ENCODE data around the gene OGFOD3. TPM values are rescaled to one million over a fixed set of nuclear protein-coding genes. Genes with fewer than 3 reads are reported as not detected.

OGFOD3 gene
- total and polyA plus RNA-seq, 5 donors, result 27.9 to 34.0 (median 28.9) TPM

- Histone ChIP-seq H3K27me3 (ENCODE audit: control insufficient read depth, insufficient read depth) (no peaks in the 10 kb centered on the region), H3K27ac (ENCODE audit: low read length) (no peak overlapping the region), H3K9me3 (ENCODE audit: control insufficient read depth, low read length) (no peaks in the 10 kb centered on the region), H3K4me1 (ENCODE audit: control insufficient read depth, insufficient read depth, low read length) (no peaks in the 10 kb centered on the region), H3K4me3 (ENCODE audit: low read length) (no peak overlapping the region)
- ATAC-seq (peak in 1 of 2 donors; percentile 12), DNase-seq (peak in 1 of 3 donors; percentile 40)
- 95% methylated on average over 67 of the region's 67 CpGs for WGBS
- intact Hi-C loops (cut with DNase I), result no loop called here
Observed at GRCh38 chr17:82403662-82404660, 14.4 kb downstream of the OGFOD3 start.

- 89% methylated on average over 7 of the region's 7 CpGs for WGBS
- no peak for DNase-seq
- intact Hi-C loops (cut with DNase I), result no loop called here
- Histone ChIP-seq H3K27ac (ENCODE audit: low read length) (no peak overlapping the region), H3K9me3 (ENCODE audit: control insufficient read depth, low read length) (no peaks in the 10 kb centered on the region), H3K4me1 (ENCODE audit: control insufficient read depth, insufficient read depth, low read length) (no peaks in the 10 kb centered on the region), H3K27me3 (ENCODE audit: control insufficient read depth, insufficient read depth) (no peaks in the 10 kb centered on the region), H3K4me3 (ENCODE audit: low read length) (no peak overlapping the region)
- ATAC-seq, result no peak
Observed at GRCh38 chr17:82402865-82403264, 15.5 kb downstream of the OGFOD3 start.

GRCh38 chr17:82400830-82401229, 17.6 kb downstream of the OGFOD3 start:
- DNase-seq, result peak in 2 of 3 donors; percentile 74 to 80
- intact Hi-C loops (cut with DNase I), result no loop called here
- H3K9me3 ChIP-seq (ENCODE audit: control insufficient read depth, low read length), result no peaks in the 10 kb centered on the region
- H3K27ac ChIP-seq (ENCODE audit: low read length), result no peak overlapping the region
- WGBS, result 85% methylated on average over 19 of the region's 19 CpGs
- H3K4me3 ChIP-seq (ENCODE audit: low read length), result no peak overlapping the region
- ATAC-seq, result no peak
- no peaks in the 10 kb centered on the region for H3K4me1 ChIP-seq (ENCODE audit: control insufficient read depth, insufficient read depth, low read length)
- no peaks in the 10 kb centered on the region for H3K27me3 ChIP-seq (ENCODE audit: control insufficient read depth, insufficient read depth)

- no peak for ATAC-seq
- no peaks in the 10 kb centered on the region for H3K27me3 ChIP-seq (ENCODE audit: control insufficient read depth, insufficient read depth)
- peak in 1 of 3 donors; percentile 47 for DNase-seq
- H3K9me3 ChIP-seq (ENCODE audit: control insufficient read depth, low read length), result no peaks in the 10 kb centered on the region
- H3K4me1 ChIP-seq (ENCODE audit: control insufficient read depth, insufficient read depth, low read length), result no peaks in the 10 kb centered on the region
- intact Hi-C loops (cut with DNase I), result no loop called here
- 71% methylated on average over 7 of the region's 7 CpGs for WGBS
- H3K4me3 ChIP-seq (ENCODE audit: low read length), result no peak overlapping the region
- H3K27ac ChIP-seq (ENCODE audit: low read length), result no peak overlapping the region
Observed at GRCh38 chr17:82400206-82400605, 18.2 kb downstream of the OGFOD3 start.

GRCh38 chr17:82399601-82400101, 18.7 kb downstream of the OGFOD3 start:
- Histone ChIP-seq H3K9me3 (ENCODE audit: control insufficient read depth, low read length) (no peaks in the 10 kb centered on the region), H3K27me3 (ENCODE audit: control insufficient read depth, insufficient read depth) (no peaks in the 10 kb centered on the region), H3K27ac (ENCODE audit: low read length) (no peak overlapping the region), H3K4me1 (ENCODE audit: control insufficient read depth, insufficient read depth, low read length) (no peaks in the 10 kb centered on the region), H3K4me3 (ENCODE audit: low read length) (no peak overlapping the region)
- intact Hi-C loops (cut with DNase I), result no loop called here
- peak in 2 of 3 donors; percentile 22 to 42 for DNase-seq
- WGBS, result 87% methylated on average over 18 of the region's 18 CpGs
- no peak for ATAC-seq

- ATAC-seq (no peak), DNase-seq (peak in 2 of 3 donors; percentile 66 to 70)
- Histone ChIP-seq H3K27me3 (ENCODE audit: control insufficient read depth, insufficient read depth) (no peaks in the 10 kb centered on the region), H3K4me3 (ENCODE audit: low read length) (no peak overlapping the region), H3K4me1 (ENCODE audit: control insufficient read depth, insufficient read depth, low read length) (no peaks in the 10 kb centered on the region), H3K27ac (ENCODE audit: low read length) (no peak overlapping the region), H3K9me3 (ENCODE audit: control insufficient read depth, low read length) (no peaks in the 10 kb centered on the region)
- intact Hi-C loops (cut with DNase I), result no loop called here
- 58% methylated on average over 13 of the region's 13 CpGs for WGBS
Observed at GRCh38 chr17:82399041-82399441, 19.3 kb downstream of the OGFOD3 start.

GRCh38 chr17:82397449-82398335, 20.7 kb downstream of the OGFOD3 start:
- no peaks in the 10 kb centered on the region for H3K4me1 ChIP-seq (ENCODE audit: control insufficient read depth, insufficient read depth, low read length)
- no peak overlapping the region for H3K27ac ChIP-seq (ENCODE audit: low read length)
- DNase-seq (peak in 2 of 3 donors; percentile 48 to 49), ATAC-seq (peak in 1 of 2 donors; percentile 29)
- no peaks in the 10 kb centered on the region for H3K9me3 ChIP-seq (ENCODE audit: control insufficient read depth, low read length)
- H3K27me3 ChIP-seq (ENCODE audit: control insufficient read depth, insufficient read depth), result no peaks in the 10 kb centered on the region
- H3K4me3 ChIP-seq (ENCODE audit: low read length), result no peak overlapping the region
- WGBS, result 86% methylated on average over 38 of the region's 38 CpGs
- intact Hi-C loops (cut with DNase I), result no loop called here

GRCh38 chr17:82396601-82397435, 21.6 kb downstream of the OGFOD3 start:
- DNase-seq, result peak in 2 of 3 donors; percentile 25 to 58

GRCh38 chr17:82394278-82394677, 24.1 kb downstream of the OGFOD3 start:
- Histone ChIP-seq H3K4me1 (ENCODE audit: control insufficient read depth, insufficient read depth, low read length) (no peaks in the 10 kb centered on the region), H3K9me3 (ENCODE audit: control insufficient read depth, low read length) (no peaks in the 10 kb centered on the region), H3K27me3 (ENCODE audit: control insufficient read depth, insufficient read depth) (no peaks in the 10 kb centered on the region), H3K27ac (ENCODE audit: low read length) (no peak overlapping the region), H3K4me3 (ENCODE audit: low read length) (no peak overlapping the region)
- ATAC-seq, result no peak
- WGBS, result 87% methylated on average over 12 of the region's 12 CpGs
- peak in 2 of 3 donors; percentile 6 to 25 for DNase-seq
- intact Hi-C loops (cut with DNase I), result no loop called here

More at GRCh38 chr17:82396601-82397435, 21.6 kb downstream of the OGFOD3 start:
- Histone ChIP-seq H3K4me1 (ENCODE audit: control insufficient read depth, insufficient read depth, low read length) (no peaks in the 10 kb centered on the region), H3K27me3 (ENCODE audit: control insufficient read depth, insufficient read depth) (no peaks in the 10 kb centered on the region), H3K9me3 (ENCODE audit: control insufficient read depth, low read length) (no peaks in the 10 kb centered on the region), H3K27ac (ENCODE audit: low read length) (no peak overlapping the region), H3K4me3 (ENCODE audit: low read length) (no peak overlapping the region)
- 74% methylated on average over 18 of the region's 19 CpGs for WGBS
- intact Hi-C loops (cut with DNase I), result no loop called here
- peak; percentile 38 to 55 for ATAC-seq

GRCh38 chr17:82392941-82393340, 25.4 kb downstream of the OGFOD3 start:
- H3K4me1 ChIP-seq (ENCODE audit: control insufficient read depth, insufficient read depth, low read length), result no peaks in the 10 kb centered on the region
- ATAC-seq, result no peak
- DNase-seq, result peak in 2 of 3 donors; percentile 19 to 21
- no peak overlapping the region for H3K27ac ChIP-seq (ENCODE audit: low read length)
- intact Hi-C loops (cut with DNase I), result no loop called here
- 80% methylated on average over 15 of the region's 15 CpGs for WGBS
- no peak overlapping the region for H3K4me3 ChIP-seq (ENCODE audit: low read length)
- H3K9me3 ChIP-seq (ENCODE audit: control insufficient read depth, low read length), result no peaks in the 10 kb centered on the region
- no peaks in the 10 kb centered on the region for H3K27me3 ChIP-seq (ENCODE audit: control insufficient read depth, insufficient read depth)

Data from right cardiac atrium (tissue), 5 donors.